HG03159 (cell line): Measurements from ENCODE around the gene AIFM3.
"Not testable (repeated sequence)": the region's sequence is repeated elsewhere in the genome, so short reads cannot be mapped to it uniquely, and the experiment has no call there.

ENCODE experiments used
- ATAC-seq: cut with Tn5 transposase; IDR thresholded peaks from one replicate; pipeline ENCODE4 v1.9.1; 2021; ENCODE audit warnings: mild to moderate bottlenecking, moderate library complexity; ENCODE audit not compliant: unreplicated experiment

The AIFM3 gene

GRCh38 chr22:21000207-21000986 is 33.3 kb downstream of the AIFM3 start:
- ATAC-seq: no peak

- no peak for ATAC-seq
Observed at GRCh38 chr22:21000987-21001600, 34.0 kb downstream of the AIFM3 start.

GRCh38 chr22:21001601-21002325 is 34.7 kb downstream of the AIFM3 start, which contains the start of gene THAP7:
Gene THAP7, minus strand, starts transcription at chr22:21002118. Its CDS starts 207 bp downstream, at chr22:21001911.
- peak; percentile 81 for ATAC-seq

GRCh38 chr22:21003782-21004181 is 36.7 kb downstream of the AIFM3 start:
- ATAC-seq: no peak

- not testable (repeated sequence) for ATAC-seq
Observed at GRCh38 chr22:21009208-21009607, 42.2 kb downstream of the AIFM3 start.

GRCh38 chr22:21009638-21010425 is 42.8 kb downstream of the AIFM3 start:
- no peak for ATAC-seq

- no peak for ATAC-seq
Observed at GRCh38 chr22:21010426-21011113, 43.5 kb downstream of the AIFM3 start.

GRCh38 chr22:21012446-21013407 is 45.7 kb downstream of the AIFM3 start:
- no peak for ATAC-seq

- ATAC-seq: no peak
Observed at GRCh38 chr22:21013657-21014201, 46.7 kb downstream of the AIFM3 start.

GRCh38 chr22:21014202-21014725 is 47.2 kb downstream of the AIFM3 start:
- peak; percentile 86 for ATAC-seq

GRCh38 chr22:21014726-21015465 is 47.8 kb downstream of the AIFM3 start, which contains the start of gene P2RX6:
Gene P2RX6, plus strand, starts transcription at chr22:21015165. Its CDS starts 10 bp downstream, at chr22:21015175.
- ATAC-seq: no peak

GRCh38 chr22:21015466-21016006 is 48.5 kb downstream of the AIFM3 start:
- no peak for ATAC-seq

- no peak for ATAC-seq
Observed at GRCh38 chr22:21016644-21017420, 49.8 kb downstream of the AIFM3 start.

- no peak for ATAC-seq
Observed at GRCh38 chr22:21018314-21018713, 51.3 kb downstream of the AIFM3 start.

GRCh38 chr22:21020802-21021429 is 53.9 kb downstream of the AIFM3 start:
- ATAC-seq: no peak

GRCh38 chr22:21022507-21022906 is 55.5 kb downstream of the AIFM3 start:
- no peak for ATAC-seq
